GM12878 (cell line): ENCODE data around the gene STARD10.

Experiments
- ASH2L ChIP-seq: fragments of 300-600, 200-600 bp; sonication (generic); IDR thresholded peaks from 2 replicates; pipeline ENCODE4 v1.6.1; 2017; ENCODE audit warnings: low read depth, mild to moderate bottlenecking, borderline replicate concordance
- KLF5 ChIP-seq: fragments of 450-650 bp; IDR thresholded peaks from 2 replicates; pipeline ENCODE4 v1.6.1; 2014; ENCODE audit warnings: mild to moderate bottlenecking; ENCODE audit not compliant: partially characterized antibody
- POLR2A ChIP-seq: IDR thresholded peaks from 2 replicates; pipeline ENCODE4 v1.6.1; 2011; ENCODE audit warnings: low read depth, mild to moderate bottlenecking, low read length
- POLR2AphosphoS5 ChIP-seq: IDR thresholded peaks from 2 replicates; pipeline ENCODE4 v1.6.1; 2011; ENCODE audit warnings: mild to moderate bottlenecking, low read length, inconsistent platforms
- SRF ChIP-seq, 2 experiments: IDR thresholded peaks; 2 replicates each; pipeline ENCODE4 v1.6.1; 2011; ENCODE audit warnings: low read depth in 2 of 2, low read length in 2 of 2, mild to moderate bottlenecking in 1 of 2, moderate library complexity in 1 of 2
- SUZ12 ChIP-seq: fragments of 200-600 bp; sonication (generic); IDR thresholded peaks from one replicate; pipeline ENCODE4 v1.6.1; 2018; ENCODE audit warnings: antibody characterized with exemption, mild to moderate bottlenecking; ENCODE audit not compliant: unreplicated experiment
- USF1 ChIP-seq: IDR thresholded peaks from 2 replicates; pipeline ENCODE4 v1.6.1; 2011; ENCODE audit warnings: borderline replicate concordance, low read depth, mild to moderate bottlenecking, moderate library complexity, mixed read lengths, low read length; ENCODE audit not compliant: insufficient read depth; ENCODE audit errors: extremely low read length

GRCh38 chr11:72707032-72707431, 86.8 kb downstream of the STARD10 start:
- TF ChIP-seq SRF (IDR thresholded peaks at IDR 0.05; ENCODE audit: low read depth in 2 of 2, low read length in 2 of 2): no peak
- no peak for TF ChIP-seq POLR2A
- no peak for TF ChIP-seq USF1
- TF ChIP-seq ASH2L: no peak
- TF ChIP-seq KLF5: no peak
- no peak for TF ChIP-seq POLR2AphosphoS5
- no peak for TF ChIP-seq SUZ12
